SK-N-SH (cell line): ENCODE data around the gene SMAD5. TPM values are rescaled to one million over a fixed set of nuclear protein-coding genes. Genes with fewer than 3 reads are reported as not detected.

Experiments
- CTCF ChIA-PET: fragments of 300-600, 350-600 bp; formaldehyde crosslinking; extraction: SDS; loops from one replicate; lab custom pipeline; 2021; lab: Yijun Ruan, JAX
- POLR2A ChIA-PET: fragments of 350-600 bp; sonication (Branson Sonifier 250); formaldehyde crosslinking; extraction: SDS; loops from one replicate; lab custom pipeline; 2020; ENCODE audit warnings: antibody characterized with exemption, inconsistent platforms; lab: Yijun Ruan, JAX
- DNase-seq: peaks from one replicate; pipeline ENCODE4 v3.0.0; 2012
- H2AFZ ChIP-seq: fragments of 200-600 bp; sonication (generic); 2 replicates; pipeline ENCODE4 v1.8.1; 2016; ENCODE audit warnings: antibody characterized with exemption, mild to moderate bottlenecking, low read depth
- H3F3A ChIP-seq: fragments of 200-600 bp; sonication (generic); replicated peaks from 2 replicates; pipeline ENCODE3; 2016; ENCODE audit warnings: antibody characterized with exemption, mild to moderate bottlenecking; ENCODE audit not compliant: insufficient read depth
- H3K27ac ChIP-seq, 2 experiments: fragments of 200-500 bp in 1 of 2; fragments of 200-600 bp in 1 of 2; sonication (Bioruptor generic) in 1 of 2; sonication (generic), shearing (Covaris generic) in 1 of 2; 2 replicates each; pipeline versions ENCODE4 v1.5.1 to v1.6.1; 2014 to 2016; ENCODE audit warnings: low read depth in 2 of 2, inconsistent platforms in 1 of 2, low read length in 1 of 2, mild to moderate bottlenecking in 1 of 2, mixed read lengths in 1 of 2
- H3K27me3 ChIP-seq: fragments of 200-600 bp; sonication (generic), shearing (Covaris generic); 2 replicates; pipeline ENCODE4 v1.6.1; 2016; ENCODE audit warnings: mixed run types; ENCODE audit not compliant: insufficient read depth
- H3K36me3 ChIP-seq, 2 experiments: fragments of 200-500 bp in 1 of 2; fragments of 200-600 bp in 1 of 2; sonication (Bioruptor generic) in 1 of 2; sonication (generic) in 1 of 2; replicated peaks in 1 of 2; 2 replicates each; pipeline versions ENCODE3 to v1.5.1; 2014 to 2016; ENCODE audit warnings: low read length in 1 of 2, mild to moderate bottlenecking in 1 of 2; ENCODE audit not compliant: insufficient read depth in 2 of 2, control insufficient read depth in 1 of 2
- H3K4me1 ChIP-seq, 2 experiments: fragments of 200-500 bp in 1 of 2; fragments of 200-600 bp in 1 of 2; sonication (Bioruptor generic) in 1 of 2; sonication (generic), shearing (Covaris generic) in 1 of 2; 2 replicates each; pipeline versions ENCODE4 v1.5.1 to v1.6.1; 2014 to 2016; ENCODE audit warnings: low read depth in 1 of 2, low read length in 1 of 2, mixed run types in 1 of 2; ENCODE audit not compliant: insufficient read depth in 2 of 2, control insufficient read depth in 1 of 2
- H3K4me2 ChIP-seq: fragments of 200-600 bp; sonication (generic), shearing (Covaris generic); 2 replicates; pipeline ENCODE4 v1.6.1; 2017; ENCODE audit warnings: mixed run types
- H3K4me3 ChIP-seq, 2 experiments: fragments of 200-500 bp in 1 of 2; fragments of 200-600 bp in 1 of 2; sonication (Bioruptor generic) in 1 of 2; sonication (generic), shearing (Covaris generic) in 1 of 2; 2 replicates each; pipeline versions ENCODE4 v1.5.1 to v1.8.1; 2014 to 2016; ENCODE audit warnings: low read depth in 2 of 2, inconsistent platforms in 1 of 2, low read length in 1 of 2, mild to moderate bottlenecking in 1 of 2, mixed read lengths in 1 of 2, moderate library complexity in 1 of 2
- H3K79me2 ChIP-seq: fragments of 200-600 bp; sonication (generic); 2 replicates; pipeline ENCODE4 v1.8.1; 2017; ENCODE audit warnings: mild to moderate bottlenecking; ENCODE audit not compliant: insufficient read depth
- H3K9ac ChIP-seq: fragments of 200-600 bp; sonication (generic); 2 replicates; pipeline ENCODE4 v1.6.1; 2017; ENCODE audit warnings: mixed run types
- H3K9me2 ChIP-seq: fragments of 200-600 bp; sonication (generic); 2 replicates; pipeline ENCODE4 v1.6.1; 2017; ENCODE audit warnings: mixed run types
- H3K9me3 ChIP-seq: fragments of 200-600 bp; sonication (generic); 2 replicates; pipeline ENCODE4 v1.6.1; 2017; ENCODE audit warnings: mixed run types, mild to moderate bottlenecking, moderate library complexity
- H4K20me1 ChIP-seq: fragments of 200-600 bp; sonication (generic); 2 replicates; pipeline ENCODE4 v1.6.1; 2017; ENCODE audit warnings: mild to moderate bottlenecking, mixed run types; ENCODE audit not compliant: insufficient read depth
- EZH2phosphoT487 ChIP-seq: fragments of 200-600 bp; sonication (generic); IDR thresholded peaks from 2 replicates; pipeline ENCODE4 v1.6.1; 2017; ENCODE audit warnings: low read depth, mixed run types, mild to moderate bottlenecking, antibody characterized with exemption, moderate library complexity, borderline replicate concordance
- FOXM1 ChIP-seq: IDR thresholded peaks from 2 replicates; pipeline ENCODE4 v1.4.0; 2012; ENCODE audit warnings: low read depth, mild to moderate bottlenecking
- JUND ChIP-seq: IDR thresholded peaks from 2 replicates; pipeline ENCODE4 v1.4.0; 2012
- NFIC ChIP-seq: IDR thresholded peaks from 2 replicates; pipeline ENCODE4 v1.4.0; 2012; ENCODE audit warnings: borderline replicate concordance
- NRF1 ChIP-seq: IDR thresholded peaks from 2 replicates; pipeline ENCODE4 v1.6.1; 2012; ENCODE audit warnings: low read depth, mild to moderate bottlenecking, low read length
- RCOR1 ChIP-seq: fragments of 150-350 bp; IDR thresholded peaks from 2 replicates; pipeline ENCODE4 v1.6.1; 2017; ENCODE audit warnings: antibody characterized with exemption, low read length
- RFX5 ChIP-seq: IDR thresholded peaks from 2 replicates; pipeline ENCODE4 v1.6.1; 2012; ENCODE audit warnings: mild to moderate bottlenecking, improper control_type of control experiment, low read length
- SMC3 ChIP-seq: IDR thresholded peaks from 2 replicates; pipeline ENCODE4 v1.6.1; 2012; ENCODE audit warnings: low read depth, low read length, improper control_type of control experiment
- USF1 ChIP-seq: IDR thresholded peaks from 2 replicates; pipeline ENCODE4 v1.4.0; 2012; ENCODE audit warnings: low read depth, borderline replicate concordance
- USF2 ChIP-seq: fragments of 150-350 bp; IDR thresholded peaks from 2 replicates; pipeline ENCODE4 v1.6.1; 2017; ENCODE audit warnings: antibody characterized with exemption, low read length, low read depth, borderline replicate concordance
- whole genome bisulfite sequencing: methylation state at CpG from one replicate; pipeline ENCODE4 v1.1.6; 2017; ENCODE audit warnings: low lambda C conversion rate; 5-methylcytosine and 5-hydroxymethylcytosine counted together
- polyA plus RNA-seq, 3 experiments: library from polyadenylated mRNA; depleted of rRNA; stranded (reverse); fragments of >200 nt; gene quantifications; 2 replicates each; pipeline ENCODE4 v1.2.3, GENCODE V29; 2012
- TF ChIP-seq, protein P1 (sequence below): fragments of 150-350 bp; IDR thresholded peaks from 2 replicates; pipeline ENCODE4 v1.6.1; 2016; ENCODE audit warnings: mild to moderate bottlenecking, low read depth, low read length
- TF ChIP-seq, protein P2 (sequence below): IDR thresholded peaks from 2 replicates; pipeline ENCODE4 v1.6.1; 2012; ENCODE audit warnings: mild to moderate bottlenecking, low read depth, low read length, moderate library complexity

SMAD5 gene
- polyA plus RNA-seq, 1 of the 3 experiments (the other 2 are of a cell fraction), result 26.9 TPM

GRCh38 chr5:136103118-136103517 lies 29.5 kb upstream of the SMAD5 start:
- H3K4me3 ChIP-seq, result no peak overlapping the region
- H3K4me1 ChIP-seq, result no peaks in the 10 kb centered on the region; a peak in 1 of 4 replicates
- no peak for DNase-seq
- H3K36me3 ChIP-seq, result no peaks in the 10 kb centered on the region
- H3F3A ChIP-seq, result peaks cover 4% of the 10 kb centered on the region
- H3K79me2 ChIP-seq, result no peaks in the 10 kb centered on the region
- CTCF ChIA-PET, result interaction anchor here (1.0 to 1.1 kb wide), 2 partner anchors 109 to 273 kb away, joined by 3 read pairs; no protein-coding TSS in a partner anchor
- POLR2A ChIA-PET, result no interaction called here
- H2AFZ ChIP-seq, result no peak overlapping the region
- H4K20me1 ChIP-seq, result no peaks in the 10 kb centered on the region
- H3K9ac ChIP-seq, result no peak overlapping the region
- TF ChIP-seq JUND, result no peak
- TF ChIP-seq, protein P1, sequence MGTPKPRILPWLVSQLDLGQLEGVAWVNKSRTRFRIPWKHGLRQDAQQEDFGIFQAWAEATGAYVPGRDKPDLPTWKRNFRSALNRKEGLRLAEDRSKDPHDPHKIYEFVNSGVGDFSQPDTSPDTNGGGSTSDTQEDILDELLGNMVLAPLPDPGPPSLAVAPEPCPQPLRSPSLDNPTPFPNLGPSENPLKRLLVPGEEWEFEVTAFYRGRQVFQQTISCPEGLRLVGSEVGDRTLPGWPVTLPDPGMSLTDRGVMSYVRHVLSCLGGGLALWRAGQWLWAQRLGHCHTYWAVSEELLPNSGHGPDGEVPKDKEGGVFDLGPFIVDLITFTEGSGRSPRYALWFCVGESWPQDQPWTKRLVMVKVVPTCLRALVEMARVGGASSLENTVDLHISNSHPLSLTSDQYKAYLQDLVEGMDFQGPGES, result no peak
- TF ChIP-seq SMC3, result no peak
- TF ChIP-seq USF1, result no peak
- TF ChIP-seq RCOR1, result no peak
- TF ChIP-seq EZH2phosphoT487, result no peak
- TF ChIP-seq NFIC, result no peak
- TF ChIP-seq FOXM1, result no peak
- TF ChIP-seq USF2, result no peak
- no peak for TF ChIP-seq NRF1
- TF ChIP-seq RFX5, result no peak
- no peaks in the 10 kb centered on the region for H3K9me3 ChIP-seq
- H3K4me2 ChIP-seq, result no peak overlapping the region
- no peaks in the 10 kb centered on the region for H3K27me3 ChIP-seq
- no peak overlapping the region for H3K27ac ChIP-seq
- WGBS, result 60% methylated on average over 1 of the region's 1 CpG
- H3K9me2 ChIP-seq, result no peaks in the 10 kb centered on the region

DNA sequence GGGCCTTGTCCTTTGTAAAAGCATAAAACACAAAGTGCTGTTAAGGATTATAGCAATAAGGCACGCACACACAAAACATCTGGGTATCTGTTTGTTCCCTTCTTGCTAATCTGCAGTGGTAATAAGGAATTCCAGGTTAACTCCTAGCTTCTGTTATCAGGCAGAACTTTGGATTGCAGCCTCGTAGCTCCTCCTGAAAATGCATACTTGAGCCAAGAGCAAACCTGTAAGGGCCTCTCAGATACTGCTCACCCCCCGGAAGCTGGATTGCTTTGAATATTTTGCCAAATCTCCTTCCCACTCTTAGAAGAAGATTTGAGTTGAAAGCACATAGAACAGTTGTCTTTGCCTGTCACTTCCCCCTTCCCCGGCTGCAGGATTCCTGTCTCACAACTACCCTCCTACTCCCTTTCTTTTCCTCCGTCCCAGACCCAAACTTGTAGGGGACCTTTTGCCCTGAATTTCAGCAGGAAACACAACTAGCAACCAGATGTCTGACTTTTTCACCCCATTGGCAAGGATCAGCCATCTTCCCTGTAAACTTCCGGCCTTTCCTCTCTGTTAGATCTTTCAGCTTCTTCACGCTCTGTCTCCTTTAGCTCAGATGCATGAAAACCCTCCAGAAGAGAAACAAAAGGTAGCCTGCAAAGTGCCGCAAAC lies 28.2 kb upstream of the SMAD5 start:
- no peaks in the 10 kb centered on the region for H3K27me3 ChIP-seq
- ChIA-PET POLR2A (no interaction called here), CTCF (interaction anchor here (1.3 kb wide), 1 partner anchor 108 kb away, joined by 4 read pairs; no protein-coding TSS in a partner anchor)
- H3K9me3 ChIP-seq, result no peaks in the 10 kb centered on the region
- no peaks in the 10 kb centered on the region for H3K36me3 ChIP-seq
- H2AFZ ChIP-seq, result no peak overlapping the region
- no peak overlapping the region for H3K4me2 ChIP-seq
- H3K4me3 ChIP-seq, result no peak overlapping the region
- H3K9ac ChIP-seq, result no peak overlapping the region
- 85% methylated on average over 8 of the region's 8 CpGs for WGBS
- H3K27ac ChIP-seq, result no peak overlapping the region
- H3K4me1 ChIP-seq, result no peaks in the 10 kb centered on the region; a peak in 1 of 4 replicates
- no peak for DNase-seq
- H3K9me2 ChIP-seq, result no peaks in the 10 kb centered on the region
- TF ChIP-seq, protein P2, sequence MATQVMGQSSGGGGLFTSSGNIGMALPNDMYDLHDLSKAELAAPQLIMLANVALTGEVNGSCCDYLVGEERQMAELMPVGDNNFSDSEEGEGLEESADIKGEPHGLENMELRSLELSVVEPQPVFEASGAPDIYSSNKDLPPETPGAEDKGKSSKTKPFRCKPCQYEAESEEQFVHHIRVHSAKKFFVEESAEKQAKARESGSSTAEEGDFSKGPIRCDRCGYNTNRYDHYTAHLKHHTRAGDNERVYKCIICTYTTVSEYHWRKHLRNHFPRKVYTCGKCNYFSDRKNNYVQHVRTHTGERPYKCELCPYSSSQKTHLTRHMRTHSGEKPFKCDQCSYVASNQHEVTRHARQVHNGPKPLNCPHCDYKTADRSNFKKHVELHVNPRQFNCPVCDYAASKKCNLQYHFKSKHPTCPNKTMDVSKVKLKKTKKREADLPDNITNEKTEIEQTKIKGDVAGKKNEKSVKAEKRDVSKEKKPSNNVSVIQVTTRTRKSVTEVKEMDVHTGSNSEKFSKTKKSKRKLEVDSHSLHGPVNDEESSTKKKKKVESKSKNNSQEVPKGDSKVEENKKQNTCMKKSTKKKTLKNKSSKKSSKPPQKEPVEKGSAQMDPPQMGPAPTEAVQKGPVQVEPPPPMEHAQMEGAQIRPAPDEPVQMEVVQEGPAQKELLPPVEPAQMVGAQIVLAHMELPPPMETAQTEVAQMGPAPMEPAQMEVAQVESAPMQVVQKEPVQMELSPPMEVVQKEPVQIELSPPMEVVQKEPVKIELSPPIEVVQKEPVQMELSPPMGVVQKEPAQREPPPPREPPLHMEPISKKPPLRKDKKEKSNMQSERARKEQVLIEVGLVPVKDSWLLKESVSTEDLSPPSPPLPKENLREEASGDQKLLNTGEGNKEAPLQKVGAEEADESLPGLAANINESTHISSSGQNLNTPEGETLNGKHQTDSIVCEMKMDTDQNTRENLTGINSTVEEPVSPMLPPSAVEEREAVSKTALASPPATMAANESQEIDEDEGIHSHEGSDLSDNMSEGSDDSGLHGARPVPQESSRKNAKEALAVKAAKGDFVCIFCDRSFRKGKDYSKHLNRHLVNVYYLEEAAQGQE, result no peak
- no peaks in the 10 kb centered on the region for H4K20me1 ChIP-seq
- H3K79me2 ChIP-seq, result no peaks in the 10 kb centered on the region
- peaks cover 4% of the 10 kb centered on the region for H3F3A ChIP-seq
